H1 (cell line): ENCODE data around the gene EPB41L1. TPM values are rescaled to one million over a fixed set of nuclear protein-coding genes. Genes with fewer than 3 reads are reported as not detected.

ENCODE experiments used
- CTCF ChIA-PET: fragments of 300-600 bp; sonication (Branson Sonifier 250); formaldehyde crosslinking; loops from one replicate; lab custom pipeline; 2021; ENCODE audit not compliant: partially characterized antibody; lab: Charles Lee
- POLR2A ChIA-PET: fragments of 300-600 bp; sonication (Branson Sonifier 250); formaldehyde crosslinking; loops from one replicate; lab custom pipeline; 2021; ENCODE audit warnings: inconsistent platforms; ENCODE audit not compliant: partially characterized antibody; lab: Charles Lee
- DNase-seq, 2 experiments: peaks; one replicate each; pipeline versions ENCODE4 v3.0.0 to v3.0.0-alpha.2; 2010 to 2022; ENCODE audit warnings: low spot score in 2 of 2, low read depth in 1 of 2, mixed read lengths in 1 of 2
- FAIRE-seq: peaks from 2 replicates; lab custom pipeline; 2011; peaks lifted over from hg19 to GRCh38; lab: Jason Lieb, UNC
- H2AFZ ChIP-seq: 2 replicates; pipeline ENCODE4 v1.8.1; 2012; ENCODE audit warnings: low read length, inconsistent platforms
- H2AK5ac ChIP-seq: 2 replicates; pipeline ENCODE4 v1.6.1; 2013; ENCODE audit warnings: low read depth, low read length
- H2BK120ac ChIP-seq: replicated peaks from 2 replicates; pipeline ENCODE3; 2013; ENCODE audit warnings: low read depth, low read length, inconsistent platforms
- H2BK12ac ChIP-seq: 2 replicates; pipeline ENCODE4 v1.6.1; 2013; ENCODE audit warnings: low read depth, low read length
- H2BK15ac ChIP-seq: 2 replicates; pipeline ENCODE4 v1.6.1; 2013; ENCODE audit warnings: low read length
- H2BK20ac ChIP-seq: 2 replicates; pipeline ENCODE4 v1.6.1; 2013; ENCODE audit warnings: low read length
- H2BK5ac ChIP-seq: 2 replicates; pipeline ENCODE4 v1.6.1; 2013; ENCODE audit warnings: low read depth, low read length
- H3K14ac ChIP-seq: 2 replicates; pipeline ENCODE4 v1.6.1; 2013; ENCODE audit warnings: inconsistent platforms; ENCODE audit not compliant: insufficient read length
- H3K18ac ChIP-seq: 2 replicates; pipeline ENCODE4 v1.6.1; 2013; ENCODE audit warnings: low read length; ENCODE audit errors: extremely low read depth
- H3K23ac ChIP-seq: 2 replicates; pipeline ENCODE4 v1.6.1; 2013; ENCODE audit warnings: inconsistent platforms; ENCODE audit not compliant: insufficient read length
- H3K23me2 ChIP-seq: 2 replicates; pipeline ENCODE4 v1.6.1; 2013; ENCODE audit warnings: low read depth, low read length
- H3K27ac ChIP-seq: 2 replicates; pipeline ENCODE4 v1.6.1; 2011; ENCODE audit warnings: low read depth, low read length, inconsistent platforms
- H3K27me3 ChIP-seq, 4 experiments: replicated peaks in 1 of 4; 1 replicate in 1 of 4; 2 replicates in 3 of 4; pipeline versions ENCODE4 v1.6.1 to v1.8.1; 2011 to 2013; ENCODE audit warnings: low read length in 3 of 4, mild to moderate bottlenecking in 3 of 4, inconsistent platforms in 2 of 4, mixed read lengths in 2 of 4, moderate library complexity in 1 of 4; ENCODE audit not compliant: control insufficient read depth in 3 of 4, insufficient read depth in 3 of 4; ENCODE audit errors: extremely low read depth in 1 of 4
- H3K36me3 ChIP-seq, 4 experiments: 2 replicates each; pipeline versions ENCODE4 v1.6.1 to v1.8.1; 2011 to 2013; ENCODE audit warnings: mild to moderate bottlenecking in 4 of 4, low read length in 3 of 4, moderate library complexity in 2 of 4, control low read depth in 1 of 4, inconsistent platforms in 1 of 4; ENCODE audit not compliant: insufficient read depth in 4 of 4, control insufficient read depth in 2 of 4
- H3K4ac ChIP-seq: replicated peaks from 2 replicates; pipeline ENCODE3; 2013; ENCODE audit warnings: low read length, low read depth, mixed read lengths, inconsistent platforms; ENCODE audit not compliant: insufficient read length
- H3K4me1 ChIP-seq, 4 experiments: replicated peaks in 1 of 4; 1 replicate in 1 of 4; 2 replicates in 3 of 4; pipeline versions ENCODE4 v1.6.1 to v1.8.1; 2011 to 2013; ENCODE audit warnings: low read length in 3 of 4, inconsistent platforms in 2 of 4, mixed read lengths in 1 of 4; ENCODE audit not compliant: insufficient read depth in 4 of 4, control insufficient read depth in 3 of 4
- H3K4me2 ChIP-seq, 2 experiments: 2 replicates each; pipeline versions ENCODE4 v1.6.1 to v1.8.1; 2011 to 2013; ENCODE audit warnings: low read depth in 2 of 2, low read length in 2 of 2, control low read depth in 1 of 2, inconsistent platforms in 1 of 2, mild to moderate bottlenecking in 1 of 2; ENCODE audit not compliant: insufficient read depth in 1 of 2
- H3K4me3 ChIP-seq, 4 experiments: fragments of 200-600, 300-600 bp in 1 of 4; sonication (generic), shearing (Covaris generic), sonication (Bioruptor Twin) in 1 of 4; 2 replicates each; pipeline versions ENCODE4 v1.5.1 to v1.8.1; 2011 to 2016; ENCODE audit warnings: low read length in 4 of 4, low read depth in 3 of 4, control low read depth in 2 of 4, inconsistent platforms in 2 of 4, mild to moderate bottlenecking in 2 of 4, mixed read lengths in 1 of 4, moderate library complexity in 1 of 4; ENCODE audit not compliant: insufficient read depth in 2 of 4; ENCODE audit errors: extremely low read depth in 1 of 4
- H3K56ac ChIP-seq: replicated peaks from 2 replicates; pipeline ENCODE3; 2013; ENCODE audit warnings: low read depth, mild to moderate bottlenecking, mixed read lengths, low read length, inconsistent platforms; ENCODE audit not compliant: insufficient read length
- H3K79me1 ChIP-seq: 2 replicates; pipeline ENCODE4 v1.6.1; 2013; ENCODE audit warnings: low read depth, low read length, control low read depth
- H3K79me2 ChIP-seq, 2 experiments: 2 replicates each; pipeline versions ENCODE4 v1.6.1 to v1.8.1; 2012 to 2013; ENCODE audit warnings: low read length in 2 of 2, mild to moderate bottlenecking in 2 of 2, inconsistent platforms in 1 of 2; ENCODE audit not compliant: insufficient read depth in 2 of 2, control insufficient read depth in 1 of 2
- H3K9ac ChIP-seq, 4 experiments: replicated peaks in 1 of 4; 1 replicate in 1 of 4; 2 replicates in 3 of 4; pipeline versions ENCODE4 v1.6.1 to v1.8.1; 2011 to 2013; ENCODE audit warnings: low read depth in 3 of 4, low read length in 3 of 4, control low read depth in 2 of 4, mild to moderate bottlenecking in 2 of 4, moderate library complexity in 2 of 4, inconsistent platforms in 1 of 4; ENCODE audit errors: extremely low read depth in 1 of 4
- H3K9me3 ChIP-seq, 2 experiments: 2 replicates each; pipeline versions ENCODE4 v1.6.1 to v1.8.1; 2012 to 2013; ENCODE audit warnings: mild to moderate bottlenecking in 2 of 2, moderate library complexity in 2 of 2, control low read depth in 1 of 2, inconsistent platforms in 1 of 2, low read depth in 1 of 2, low read length in 1 of 2, mixed read lengths in 1 of 2; ENCODE audit not compliant: insufficient read depth in 2 of 2
- H4K20me1 ChIP-seq, 2 experiments: replicated peaks in 1 of 2; 2 replicates each; pipeline versions ENCODE3 to v1.8.1; 2011 to 2013; ENCODE audit warnings: inconsistent platforms in 2 of 2, low read length in 2 of 2, mild to moderate bottlenecking in 1 of 2; ENCODE audit not compliant: insufficient read depth in 2 of 2, control insufficient read depth in 1 of 2
- H4K5ac ChIP-seq: 2 replicates; pipeline ENCODE4 v1.6.1; 2013; ENCODE audit warnings: low read length, low read depth, mixed read lengths, inconsistent platforms; ENCODE audit not compliant: insufficient read length
- H4K8ac ChIP-seq: 2 replicates; pipeline ENCODE4 v1.8.0; 2013; ENCODE audit warnings: mild to moderate bottlenecking, moderate library complexity, low read length, inconsistent platforms; ENCODE audit not compliant: insufficient read depth; ENCODE audit errors: extremely low read depth
- H4K91ac ChIP-seq: replicated peaks from 2 replicates; pipeline ENCODE3; 2013; ENCODE audit warnings: low read length, mixed read lengths, inconsistent platforms; ENCODE audit not compliant: insufficient read length
- EP300 ChIP-seq, 2 experiments: IDR thresholded peaks; 1 replicate in 1 of 2; 2 replicates in 1 of 2; pipeline ENCODE4 v1.6.1; 2011 to 2012; ENCODE audit warnings: low read depth in 2 of 2, low read length in 2 of 2, mild to moderate bottlenecking in 2 of 2, borderline replicate concordance in 1 of 2, inconsistent platforms in 1 of 2, moderate library complexity in 1 of 2
- POLR2AphosphoS5 ChIP-seq: IDR thresholded peaks from 2 replicates; pipeline ENCODE4 v1.6.1; 2011; ENCODE audit warnings: low read depth, low read length
- RFX5 ChIP-seq: IDR thresholded peaks from 2 replicates; pipeline ENCODE4 v1.6.1; 2011; ENCODE audit warnings: low read depth, low read length, improper control_type of control experiment, borderline replicate concordance
- SIX5 ChIP-seq: IDR thresholded peaks from 2 replicates; pipeline ENCODE4 v1.6.1; 2011; ENCODE audit warnings: mild to moderate bottlenecking, low read depth, low read length
- polyA plus RNA-seq, 7 experiments: library from polyadenylated mRNA; depleted of rRNA in 3 of 7; stranded (reverse) in 5 of 7; unstranded in 2 of 7; fragments of >200 nt in 5 of 7; fragments of 200-250 nt in 2 of 7; gene quantifications; 1 replicate in 5 of 7; 2 replicates in 1 of 7; 4 replicates in 1 of 7; pipeline versions ENCODE4 v1.2.1 to v1.2.3, GENCODE V29; 2011 to 2013; ENCODE audit warnings: missing spikeins in 2 of 7, mixed read lengths in 2 of 7
- total RNA-seq: library from RNA; stranded (reverse); fragmentation: NEBNext Ultra II Directional; extraction: Animal tissue kit (Norgen Biotek cat#: 25700); gene quantifications from 2 replicates; pipeline ENCODE4 v1.2.1, GENCODE V29; 2021

Gene EPB41L1
- total and polyA plus RNA-seq, 2 of the 8 experiments (the other 6 are each of a cell fraction or from before 2014, with no cell fraction given) = 14.8 to 36.0 TPM

DNA sequence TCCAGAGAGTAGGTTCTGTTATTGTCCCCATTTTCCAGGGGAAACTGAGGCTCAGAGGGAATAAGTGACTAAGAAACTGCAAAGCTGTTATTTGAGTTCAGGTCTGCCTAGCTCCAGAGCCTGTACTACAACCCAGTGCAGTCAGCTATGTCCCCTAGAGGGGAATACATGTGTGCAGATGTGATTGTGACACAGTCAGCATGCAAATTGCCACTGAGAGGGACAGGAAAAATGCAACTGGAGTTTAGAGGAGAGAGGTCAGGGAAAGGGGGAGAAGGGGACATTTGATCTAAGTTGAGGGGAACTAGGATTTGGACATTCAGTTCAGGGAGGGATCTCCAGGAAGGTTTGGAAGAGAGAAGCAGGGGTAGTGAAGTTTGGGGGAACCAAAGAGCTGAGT is 38.6 kb upstream of the EPB41L1 start:
- Histone ChIP-seq H3K14ac (no peak overlapping the region), H2BK5ac (no peak overlapping the region), H3K18ac (no peak overlapping the region), H3K56ac (no peak overlapping the region), H3K9me3 (no peaks in the 10 kb centered on the region), H2BK120ac (no peak overlapping the region), H3K23ac (no peak overlapping the region), H3K36me3 (no peaks in the 10 kb centered on the region), H4K8ac (no peak overlapping the region), H2AK5ac (no peak overlapping the region), H2BK12ac (no peak overlapping the region), H2BK15ac (no peak overlapping the region), H3K4me2 (no peak overlapping the region), H3K4me3 (no peak overlapping the region), H3K23me2 (no peaks in the 10 kb centered on the region), H3K79me2 (no peaks in the 10 kb centered on the region), H4K5ac (no peak overlapping the region), H2BK20ac (no peak overlapping the region), H2AFZ (no peak overlapping the region), H3K79me1 (no peaks in the 10 kb centered on the region; the same call in 1 of the 2 replicates), H3K27me3 (peaks cover 0 to 3% (median 0%) of the 10 kb centered on the region in 4 experiments; a peak in 2 of 7 replicates), H3K4ac (no peak overlapping the region), H3K4me1 (peaks cover 0 to 14% (median 4%) of the 10 kb centered on the region in 4 experiments; a peak in 3 of 7 replicates), H3K27ac (no peak overlapping the region), H4K20me1 (no peaks in the 10 kb centered on the region), H3K9ac (no peak overlapping the region; a peak in 1 of 7 replicates), H4K91ac (no peak overlapping the region)
- FAIRE-seq (no peak), DNase-seq (no peak)
- no peak for TF ChIP-seq EP300 (IDR thresholded peaks at IDR 0.05; ENCODE audit: borderline replicate concordance in 1 of 2, low read depth in 2 of 2, low read length in 2 of 2)
- no peak for TF ChIP-seq RFX5
- TF ChIP-seq POLR2AphosphoS5 = no peak
- no peak for TF ChIP-seq SIX5
- ChIA-PET CTCF (interaction anchor here (0.6 to 1.9 kb wide), 7 partner anchors 11 to 123 kb away, joined by 3 to 6 read pairs (median 4); no protein-coding TSS in a partner anchor), POLR2A (interaction anchor here (1.0 kb wide), 1 partner anchor 51 kb away, joined by 3 read pairs; no protein-coding TSS in a partner anchor)
